T-helper 1 cell treated with Interleukin-12 subunit alpha and Interleukin-12 subunit beta and Interleukin-4 antibody, amounts not matched to agents 30 ng/mL and 1 ng/mL, for 36 hours (primary cell): ENCODE results near the gene KLHL22. TPM values are rescaled to one million over a fixed set of nuclear protein-coding genes. Genes with fewer than 3 reads are reported as not detected.
"Not testable (repeated sequence)": the region's sequence is repeated elsewhere in the genome, so short reads cannot be mapped to it uniquely, and the experiment has no call there.

Experiments used
- intact Hi-C: fragments of 100-400 bp; cut with micrococcal nuclease; formaldehyde crosslinking; loops from one replicate; pipeline ENCODE4 v1.15.1; 2024
- total RNA-seq: library from RNA; stranded (reverse); gene quantifications from 2 replicates; pipeline ENCODE4 v1.2.3, GENCODE V29; 2022

The KLHL22 gene
- total RNA-seq, 1 donor from 2014 or later: 29.7 TPM

- intact Hi-C loops: no loop called here
These were observed 71.6 kb downstream of the KLHL22 start for GRCh38 chr22:20423906-20424551.

GRCh38 chr22:20423008-20423905 is 72.3 kb downstream of the KLHL22 start:
- intact Hi-C loops: no loop called here

- intact Hi-C loops: no loop called here
These were observed 73.2 kb downstream of the KLHL22 start for GRCh38 chr22:20422271-20423007.

GRCh38 chr22:20421507-20421874 is 74.1 kb downstream of the KLHL22 start:
- intact Hi-C loops: no loop called here

GRCh38 chr22:20420157-20420842 is 75.3 kb downstream of the KLHL22 start:
- intact Hi-C loops: no loop called here

GRCh38 chr22:20419664-20419951 is 76.0 kb downstream of the KLHL22 start:
- intact Hi-C loops: loop anchor here (2.0 kb wide), 2 partner anchors 45 to 151 kb away; no protein-coding TSS in a partner anchor

- intact Hi-C loops: loop anchor here (1.0 to 2.0 kb wide), 6 partner anchors 38 to 323 kb away; no protein-coding TSS in a partner anchor
These were observed 77.3 kb downstream of the KLHL22 start for GRCh38 chr22:20418211-20418788.

GRCh38 chr22:20415699-20416098 is 79.9 kb downstream of the KLHL22 start:
- intact Hi-C loops: not testable (repeated sequence)

GRCh38 chr22:20415241-20415640 is 80.4 kb downstream of the KLHL22 start:
- intact Hi-C loops: not testable (repeated sequence)

GRCh38 chr22:20414450-20414849 is 81.1 kb downstream of the KLHL22 start:
- intact Hi-C loops: no loop called here

- intact Hi-C loops: no loop called here
These were observed 81.5 kb downstream of the KLHL22 start for GRCh38 chr22:20414059-20414440.

GRCh38 chr22:20413217-20414058 is 82.2 kb downstream of the KLHL22 start:
- intact Hi-C loops: no loop called here

- intact Hi-C loops: no loop called here
These were observed 83.0 kb downstream of the KLHL22 start for GRCh38 chr22:20412474-20413216.

- intact Hi-C loops: not testable (repeated sequence)
These were observed 86.2 kb downstream of the KLHL22 start for GRCh38 chr22:20409385-20409784.

- intact Hi-C loops: no loop called here
These were observed 86.7 kb downstream of the KLHL22 start for GRCh38 chr22:20408891-20409290.

- intact Hi-C loops: no loop called here
These were observed 87.8 kb downstream of the KLHL22 start for GRCh38 chr22:20407829-20408228.

- intact Hi-C loops: no loop called here
These were observed 88.7 kb downstream of the KLHL22 start for GRCh38 chr22:20406686-20407408.

GRCh38 chr22:20405931-20406685 is 89.5 kb downstream of the KLHL22 start:
- intact Hi-C loops: no loop called here
